ENCODE data around the gene JCAD. TPM values are rescaled to one million over a fixed set of nuclear protein-coding genes. Genes with fewer than 3 reads are reported as not detected.
"Not testable (repeated sequence)": the region's sequence is repeated elsewhere in the genome, so short reads cannot be mapped to it uniquely, and the experiment has no call there.

Gene JCAD
- total RNA-seq, 4 donors from 2014 or later, result 25.6 to 99.1 (median 49.9) TPM

- intact Hi-C loops (cut with DNase I; ENCODE audit: low total_unique reads), result no loop called here
- DNase-seq, result peak in 1 of 2 donors; percentile 74
- Histone ChIP-seq H3K27me3 (no peaks in the 10 kb centered on the region), H3K4me3 (no peak overlapping the region), H3K4me1 (peaks cover 3 to 11% of the 10 kb centered on the region in 2 donors), H3K9me3 (no peaks in the 10 kb centered on the region), H3K27ac (peak overlapping the region; percentile 65 to 67), H3K36me3 (no peaks in the 10 kb centered on the region)
- TF ChIP-seq POLR2A (IDR thresholded peaks at IDR 0.05), result peak in 1 of 2 donors; percentile 2
- TF ChIP-seq, protein P1, sequence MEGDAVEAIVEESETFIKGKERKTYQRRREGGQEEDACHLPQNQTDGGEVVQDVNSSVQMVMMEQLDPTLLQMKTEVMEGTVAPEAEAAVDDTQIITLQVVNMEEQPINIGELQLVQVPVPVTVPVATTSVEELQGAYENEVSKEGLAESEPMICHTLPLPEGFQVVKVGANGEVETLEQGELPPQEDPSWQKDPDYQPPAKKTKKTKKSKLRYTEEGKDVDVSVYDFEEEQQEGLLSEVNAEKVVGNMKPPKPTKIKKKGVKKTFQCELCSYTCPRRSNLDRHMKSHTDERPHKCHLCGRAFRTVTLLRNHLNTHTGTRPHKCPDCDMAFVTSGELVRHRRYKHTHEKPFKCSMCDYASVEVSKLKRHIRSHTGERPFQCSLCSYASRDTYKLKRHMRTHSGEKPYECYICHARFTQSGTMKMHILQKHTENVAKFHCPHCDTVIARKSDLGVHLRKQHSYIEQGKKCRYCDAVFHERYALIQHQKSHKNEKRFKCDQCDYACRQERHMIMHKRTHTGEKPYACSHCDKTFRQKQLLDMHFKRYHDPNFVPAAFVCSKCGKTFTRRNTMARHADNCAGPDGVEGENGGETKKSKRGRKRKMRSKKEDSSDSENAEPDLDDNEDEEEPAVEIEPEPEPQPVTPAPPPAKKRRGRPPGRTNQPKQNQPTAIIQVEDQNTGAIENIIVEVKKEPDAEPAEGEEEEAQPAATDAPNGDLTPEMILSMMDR (IDR thresholded peaks at IDR 0.05), result no peak
These were observed 31.2 kb downstream of the JCAD start for GRCh38 chr10:30028006-30028737.

DNA sequence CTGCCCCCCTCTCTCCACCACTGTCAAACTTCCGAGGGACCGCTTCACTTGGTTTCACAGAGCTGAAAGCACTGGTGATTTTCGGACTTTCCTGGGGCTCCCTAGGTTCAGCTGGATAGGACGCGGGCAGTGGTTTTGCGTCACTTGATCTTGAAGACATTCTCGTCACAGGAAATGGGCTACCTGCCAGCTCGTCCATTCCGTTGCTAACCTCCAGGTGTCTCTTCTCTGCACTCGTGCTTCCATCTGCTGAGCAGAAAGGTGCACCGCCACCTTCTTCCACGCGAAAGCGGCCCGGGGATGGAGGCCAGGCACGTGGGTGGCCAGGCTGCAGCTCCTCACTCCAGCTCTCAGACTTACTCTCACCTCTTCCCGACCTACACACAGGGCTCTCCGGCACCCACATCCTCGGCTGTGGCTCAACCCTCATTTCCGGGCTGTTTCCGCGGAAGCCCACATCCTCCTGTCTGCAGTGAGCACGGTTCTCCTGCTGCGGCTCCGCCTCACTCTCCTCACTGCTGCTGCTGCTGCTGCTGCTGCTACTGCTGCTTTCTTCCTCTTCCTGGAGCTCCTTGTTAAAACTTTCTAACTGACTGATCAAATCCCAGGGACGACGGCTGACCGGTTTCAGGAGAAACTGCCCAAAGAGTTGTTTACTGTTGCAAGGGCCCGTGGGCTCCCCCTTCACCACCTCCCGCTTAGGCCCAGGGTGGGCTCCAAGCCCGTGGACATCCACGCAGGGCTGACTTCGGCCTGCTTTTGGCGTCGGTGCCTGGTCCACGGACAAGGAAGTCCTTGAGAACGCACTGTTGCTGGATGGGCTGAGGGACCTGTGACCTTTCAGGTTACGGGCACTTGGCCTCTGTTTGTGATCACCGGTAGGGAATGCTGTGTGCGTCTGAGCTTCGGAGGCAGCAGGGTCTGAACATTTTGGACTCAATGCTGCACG is 32.1 kb downstream of the JCAD start:
- DNase-seq, result peak; percentile 43 to 63
- no peaks in the 10 kb centered on the region for H3K27me3 ChIP-seq
- TF ChIP-seq POLR2A (IDR thresholded peaks at IDR 0.05), result no peak
- TF ChIP-seq, protein P1 (IDR thresholded peaks at IDR 0.05), result peak in 3 of 4 experiments; percentile 8 to 26 (median 11)
- no peak overlapping the region for H3K4me3 ChIP-seq
- no peaks in the 10 kb centered on the region for H3K9me3 ChIP-seq
- intact Hi-C loops (cut with DNase I; ENCODE audit: low total_unique reads), result no loop called here
- H3K36me3 ChIP-seq, result no peaks in the 10 kb centered on the region
- peak overlapping the region; percentile 50 to 67 for H3K27ac ChIP-seq
- H3K4me1 ChIP-seq, result peaks cover 3 to 11% of the 10 kb centered on the region in 2 donors

- no peak overlapping the region for H3K4me3 ChIP-seq
- H3K36me3 ChIP-seq, result no peaks in the 10 kb centered on the region
- TF ChIP-seq, protein P1 (IDR thresholded peaks at IDR 0.05), result no peak
- TF ChIP-seq POLR2A (IDR thresholded peaks at IDR 0.05), result no peak
- peaks cover 3 to 11% of the 10 kb centered on the region in 2 donors for H3K4me1 ChIP-seq
- no peak for DNase-seq
- intact Hi-C loops (cut with DNase I; ENCODE audit: low total_unique reads), result no loop called here
- peak overlapping the region in 1 of 2 donors; percentile 67 for H3K27ac ChIP-seq
- H3K27me3 ChIP-seq, result no peaks in the 10 kb centered on the region
- no peaks in the 10 kb centered on the region for H3K9me3 ChIP-seq
These were observed 32.8 kb downstream of the JCAD start for GRCh38 chr10:30026578-30026977.

- H3K9me3 ChIP-seq, result no peaks in the 10 kb centered on the region
- TF ChIP-seq, protein P1 (IDR thresholded peaks at IDR 0.05), result no peak
- TF ChIP-seq POLR2A (IDR thresholded peaks at IDR 0.05), result no peak
- no peaks in the 10 kb centered on the region for H3K36me3 ChIP-seq
- H3K27ac ChIP-seq, result no peak overlapping the region
- H3K4me1 ChIP-seq, result peaks cover 3 to 11% of the 10 kb centered on the region in 2 donors
- no peak for DNase-seq
- intact Hi-C loops (cut with DNase I; ENCODE audit: low total_unique reads), result no loop called here
- no peak overlapping the region for H3K4me3 ChIP-seq
- no peaks in the 10 kb centered on the region for H3K27me3 ChIP-seq
These were observed 33.3 kb downstream of the JCAD start for GRCh38 chr10:30026080-30026479.

DNA sequence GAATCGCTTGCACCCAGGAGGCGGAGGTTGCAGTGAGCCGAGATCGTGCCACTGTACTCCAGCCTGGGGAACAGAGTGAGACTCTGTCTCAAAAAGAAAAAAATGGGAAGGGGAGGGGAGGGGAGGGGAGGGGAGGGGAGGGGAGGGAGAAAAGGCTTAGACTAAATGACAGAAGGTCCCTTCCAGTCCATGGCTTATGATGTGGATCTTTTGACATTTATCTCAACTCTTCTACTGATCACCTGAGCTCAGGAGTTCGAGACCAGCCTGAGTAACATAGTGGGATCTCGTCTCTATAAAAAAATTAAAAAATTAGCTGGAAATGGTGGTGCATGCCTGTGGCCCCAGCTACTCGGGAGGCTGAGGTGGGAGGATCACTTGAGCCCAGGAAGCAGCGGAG is 34.0 kb downstream of the JCAD start:
- DNase-seq; H3K9me3 ChIP-seq; H3K27ac ChIP-seq; H3K4me3 ChIP-seq; intact Hi-C loops (cut with DNase I; ENCODE audit: low total_unique reads); H3K27me3 ChIP-seq; H3K36me3 ChIP-seq: not testable (repeated sequence)
- peaks cover 3 to 11% of the 10 kb centered on the region in 2 donors for H3K4me1 ChIP-seq

Data from uterus (tissue), 4 donors.